AG04449 (cell line): ENCODE results near the gene CD2.

ENCODE experiments used
- CTCF ChIA-PET: fragments of 350-600 bp; formaldehyde crosslinking; extraction: SDS; loops from one replicate; lab custom pipeline; 2021; ENCODE audit warnings: antibody characterized with exemption; lab: Yijun Ruan, JAX
- POLR2A ChIA-PET: fragments of 400-600, 350-600 bp; formaldehyde crosslinking; extraction: SDS; loops from one replicate; lab custom pipeline; 2020; ENCODE audit warnings: antibody characterized with exemption, inconsistent platforms; lab: Yijun Ruan, JAX
- DNase-seq: peaks from one replicate; pipeline ENCODE4 v3.0.0-alpha.2; 2010; ENCODE audit warnings: low read depth, low spot score
- H3K4me3 ChIP-seq: 2 replicates; pipeline ENCODE4 v1.5.1; 2011; ENCODE audit warnings: low read depth, mild to moderate bottlenecking, control low read depth, low read length
- CTCF ChIP-seq: IDR thresholded peaks from one replicate; pipeline ENCODE4 v1.5.1; 2011; ENCODE audit warnings: mild to moderate bottlenecking, moderate library complexity, low read length, control low read depth, inconsistent platforms; ENCODE audit not compliant: insufficient read depth; ENCODE audit errors: missing control alignments

CD2 gene

GRCh38 chr1:116763787-116764465, 9.7 kb downstream of the CD2 start:
- POLR2A ChIA-PET, result no interaction called here
- CTCF ChIA-PET, result interaction anchor here (1.0 to 2.4 kb wide), 10 partner anchors 8 to 296 kb away, joined by 3 to 12 read pairs (median 5); partner anchors contain the start of gene TTF2
- no peak for DNase-seq

GRCh38 chr1:116764466-116764898, 10.3 kb downstream of the CD2 start:
- TF ChIP-seq CTCF, result no peak
- ChIA-PET POLR2A (no interaction called here), CTCF (interaction anchor here (1.0 to 2.4 kb wide), 10 partner anchors 8 to 296 kb away, joined by 3 to 12 read pairs (median 5); partner anchors contain the start of gene TTF2)
- H3K4me3 ChIP-seq, result no peak overlapping the region
- DNase-seq, result no peak

More at GRCh38 chr1:116763787-116764465, 9.7 kb downstream of the CD2 start:
- TF ChIP-seq CTCF, result peak; percentile 50
- no peak overlapping the region for H3K4me3 ChIP-seq

GRCh38 chr1:116764906-116765862, 11.0 kb downstream of the CD2 start:
- DNase-seq, result no peak
- CTCF ChIA-PET, result interaction anchor here (1.0 to 2.4 kb wide), 10 partner anchors 7 to 295 kb away, joined by 3 to 12 read pairs (median 4); partner anchors contain the start of genes CD2 and TTF2
- no peak overlapping the region for H3K4me3 ChIP-seq
- POLR2A ChIA-PET, result no interaction called here
- TF ChIP-seq CTCF, result no peak

- DNase-seq, result peak; percentile 5
- ChIA-PET CTCF (interaction anchor here (1.4 to 2.4 kb wide), 2 partner anchors 12 to 290 kb away, joined by 3 to 6 read pairs; partner anchors contain the start of gene CD2), POLR2A (no interaction called here)
- H3K4me3 ChIP-seq, result no peak overlapping the region
- TF ChIP-seq CTCF, result no peak
Measured at GRCh38 chr1:116765962-116766361, 11.7 kb downstream of the CD2 start.

GRCh38 chr1:116766616-116767469, 12.6 kb downstream of the CD2 start:
- ChIA-PET POLR2A (no interaction called here), CTCF (interaction anchor here (1.4 kb wide), 1 partner anchor 13 kb away, joined by 3 read pairs; the partner anchor contains the start of gene CD2)
- DNase-seq, result no peak
- H3K4me3 ChIP-seq, result no peak overlapping the region
- TF ChIP-seq CTCF, result no peak
